ENCODE data around the gene CDC123.
A peak's percentile ranks its signal among the peaks of the same experiment; 100 is the strongest.
"Not testable (repeated sequence)": the region's sequence is repeated elsewhere in the genome, so short reads cannot be mapped to it uniquely, and the experiment has no call there.

The CDC123 gene

DNA sequence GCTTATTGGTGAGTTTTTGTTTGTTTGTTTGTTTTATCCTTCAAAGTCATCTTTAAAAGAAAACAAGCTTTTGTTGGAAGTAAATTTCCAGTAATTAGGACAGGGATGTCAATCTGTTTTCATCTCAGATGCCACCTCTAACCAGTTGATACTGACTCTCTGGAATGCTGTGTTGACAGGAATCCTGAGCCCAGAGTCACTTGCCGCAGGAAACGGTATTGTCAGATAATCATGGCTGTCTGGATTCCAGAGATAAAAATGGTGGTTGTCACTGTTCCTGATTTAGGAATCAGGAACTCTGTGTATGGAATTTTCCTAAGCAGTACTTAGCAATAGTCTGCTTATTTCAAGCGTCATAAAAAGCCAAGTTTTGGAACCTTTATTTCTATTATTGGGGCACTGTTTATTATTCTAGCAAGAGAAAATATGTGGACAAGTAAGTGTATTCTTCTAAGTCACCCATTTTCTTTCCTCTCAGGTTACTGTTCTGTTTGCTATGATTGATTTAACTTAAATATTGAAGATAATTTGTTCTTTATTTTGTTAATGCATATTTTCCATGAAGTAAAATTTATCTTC, 39.2 kb downstream of the CDC123 start:
- no peak for DNase-seq (ENCODE audit: low read depth)

DNA sequence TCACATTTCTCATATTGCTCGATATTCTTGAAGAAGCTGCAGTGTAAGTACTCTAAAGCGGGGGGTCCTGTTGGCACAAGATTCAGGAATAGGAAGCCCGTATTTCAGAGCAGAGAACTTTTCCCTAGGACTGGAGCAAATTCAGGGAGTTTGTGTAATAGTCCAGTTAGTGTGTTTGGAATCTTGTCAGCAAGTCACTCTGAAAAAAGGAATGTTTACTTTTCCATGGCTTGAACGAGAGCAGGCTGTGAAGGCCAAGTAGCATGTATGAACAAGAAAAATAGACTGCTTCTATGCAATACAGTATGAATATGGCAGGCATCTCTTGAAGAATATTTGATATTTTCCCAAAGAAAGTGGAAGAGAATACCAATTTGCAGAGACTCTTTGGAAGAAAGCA, 39.8 kb downstream of the CDC123 start:
- no peak for DNase-seq (ENCODE audit: low read depth)

DNA sequence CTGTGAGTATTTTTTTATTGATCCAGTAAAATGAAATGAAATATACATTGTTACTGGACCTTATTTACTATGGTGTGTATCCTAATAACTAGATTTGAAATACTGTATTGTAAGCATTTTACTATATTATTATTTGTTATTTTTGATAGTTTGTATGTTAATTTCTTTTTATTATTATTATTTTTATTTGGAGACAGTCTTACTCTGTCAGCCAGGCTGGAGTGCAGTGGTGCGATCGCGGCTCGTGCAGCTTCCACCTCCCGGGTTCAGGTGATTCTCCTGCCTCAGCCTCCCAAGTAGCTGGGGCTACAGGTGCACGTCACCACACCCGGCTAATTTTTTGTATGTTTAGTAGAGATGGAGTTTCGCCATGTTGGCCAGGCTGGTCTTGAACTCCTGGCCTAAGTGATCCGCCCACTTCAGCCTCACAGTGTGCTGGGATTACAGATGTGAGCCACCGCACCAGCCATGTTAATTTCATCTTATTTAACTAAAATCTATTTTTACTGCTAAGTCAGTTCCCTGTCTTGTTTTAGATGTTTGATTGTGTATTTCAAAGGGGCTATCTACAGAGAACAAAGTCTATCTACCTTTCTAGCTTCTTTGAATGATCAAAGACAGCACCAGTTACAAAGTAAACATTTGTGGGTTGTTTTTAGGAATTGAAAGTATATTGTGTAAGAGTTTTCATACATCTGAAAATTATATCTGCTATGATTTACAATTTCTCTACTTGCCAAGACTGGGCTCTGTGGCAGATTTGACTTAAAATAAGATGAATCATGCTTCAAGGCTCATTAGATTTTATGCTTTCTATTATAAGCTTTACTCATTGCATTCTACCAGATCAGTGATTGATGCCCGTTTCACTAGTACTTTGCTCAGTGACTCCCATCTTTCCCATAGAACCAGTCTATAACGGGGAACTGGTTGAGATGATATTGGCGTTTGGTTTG, 41.6 kb downstream of the CDC123 start:
- no peak for DNase-seq (ENCODE audit: low read depth)

DNA sequence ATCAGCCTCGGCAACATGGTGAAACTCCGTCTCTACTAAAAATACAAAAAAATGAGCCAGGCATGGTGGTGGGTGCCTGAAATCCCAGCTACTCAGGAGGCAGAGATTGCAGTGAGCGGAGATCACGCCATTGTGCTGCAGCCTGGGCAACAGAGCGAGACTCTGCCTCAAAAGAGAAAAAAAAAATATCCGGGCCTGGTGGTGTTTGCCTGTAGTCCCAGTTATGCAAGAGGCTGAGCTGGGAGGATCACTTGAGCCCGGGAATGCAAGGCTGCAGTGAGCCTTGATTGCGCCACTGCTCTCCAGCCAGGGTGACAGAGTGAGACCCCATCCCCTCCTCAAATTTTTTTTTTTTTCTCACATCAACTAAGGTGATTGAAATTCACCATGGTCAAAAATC, 42.8 kb downstream of the CDC123 start:
- no peak for DNase-seq (ENCODE audit: low read depth)

DNA sequence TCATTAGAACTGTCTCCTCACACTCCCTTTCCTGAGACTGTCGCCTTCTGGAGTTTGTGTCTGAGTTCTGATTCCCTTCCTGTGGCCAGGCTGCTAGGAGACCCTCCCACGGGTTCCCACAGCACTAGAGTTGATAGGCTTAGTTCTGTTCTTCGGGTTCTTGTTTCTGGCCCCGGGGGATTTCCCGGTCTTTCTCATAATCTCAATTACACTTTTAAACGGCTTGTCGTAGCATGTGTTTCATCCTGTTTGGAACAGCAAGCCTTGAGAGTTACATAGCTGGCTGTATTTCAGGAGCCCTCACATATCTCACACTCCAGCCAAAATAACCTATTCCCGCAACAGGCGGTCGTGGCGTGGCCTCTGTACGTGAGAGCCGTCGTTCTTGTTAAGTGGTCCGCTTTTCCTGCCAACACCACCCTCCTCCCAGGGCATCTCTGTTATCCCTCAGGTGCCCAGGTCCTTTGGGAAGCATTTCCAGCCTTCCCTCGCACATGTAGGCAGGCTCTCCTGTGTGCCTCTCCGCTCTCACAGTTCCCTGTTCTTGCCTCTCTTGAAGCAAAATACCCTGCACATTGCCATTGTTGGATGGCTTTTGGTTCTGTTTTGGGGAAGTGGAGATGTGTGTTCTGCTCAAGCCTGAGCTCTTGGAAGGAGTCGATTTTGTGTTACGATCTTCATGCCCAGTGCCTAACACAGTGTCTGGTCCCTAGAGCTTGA, 46.0 kb downstream of the CDC123 start:
- DNase-seq (ENCODE audit: low read depth): no peak

DNA sequence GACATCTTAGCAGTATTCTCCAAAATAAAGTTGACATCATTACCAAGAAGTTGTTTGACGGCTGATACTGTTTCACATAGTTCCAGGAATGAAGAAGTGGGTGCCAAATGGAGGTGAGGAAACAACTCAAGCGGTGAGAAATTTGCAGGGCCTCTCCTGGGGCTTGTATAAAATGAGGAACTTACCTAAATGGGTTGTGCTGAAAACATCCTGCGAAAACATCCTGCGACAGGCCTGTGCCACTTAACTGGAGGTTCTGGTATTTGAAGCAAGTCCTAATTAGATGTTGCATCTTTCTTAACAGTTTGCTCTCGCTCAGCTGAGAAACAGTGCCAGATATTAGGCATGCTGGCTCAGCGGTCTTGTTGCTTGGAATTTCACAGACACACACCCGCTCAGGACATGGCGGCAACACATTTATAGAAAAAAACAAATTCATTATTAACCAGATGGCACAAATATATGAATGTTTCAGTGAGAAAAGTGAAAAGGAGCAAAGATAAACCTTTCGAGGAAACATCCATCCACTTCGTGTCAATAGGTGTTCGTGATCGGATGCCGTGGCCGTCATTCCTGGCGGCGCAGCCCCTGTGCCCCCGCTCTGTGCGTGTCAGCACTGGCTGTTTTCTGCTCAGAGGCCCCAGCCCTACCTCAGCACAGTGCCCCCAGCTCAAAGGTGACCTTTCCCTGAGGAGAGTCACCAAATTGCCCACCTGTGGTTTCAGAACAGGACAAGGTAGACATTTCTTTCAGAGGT, 48.1 kb downstream of the CDC123 start:
- no peak for DNase-seq (ENCODE audit: low read depth)

DNA sequence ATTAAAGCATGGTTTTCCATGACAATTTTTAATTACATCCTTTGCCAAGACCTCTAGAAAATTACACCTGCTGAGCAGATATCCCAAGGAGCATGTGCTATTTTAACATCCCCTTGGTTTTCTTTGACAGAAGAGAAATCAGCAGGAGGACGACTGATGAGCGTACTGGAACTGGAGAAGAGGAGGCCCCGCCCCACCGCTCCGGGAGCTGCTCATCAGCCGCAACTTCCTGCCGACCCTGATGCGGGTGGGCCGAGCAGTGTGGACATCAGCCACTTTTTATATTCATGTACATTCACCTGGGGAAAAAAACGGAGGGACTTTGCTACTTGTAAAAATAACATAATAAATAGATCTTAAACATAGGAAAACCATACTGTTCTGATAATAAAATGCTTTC, 54.2 kb downstream of the CDC123 start:
- DNase-seq (ENCODE audit: low read depth): no peak

DNA sequence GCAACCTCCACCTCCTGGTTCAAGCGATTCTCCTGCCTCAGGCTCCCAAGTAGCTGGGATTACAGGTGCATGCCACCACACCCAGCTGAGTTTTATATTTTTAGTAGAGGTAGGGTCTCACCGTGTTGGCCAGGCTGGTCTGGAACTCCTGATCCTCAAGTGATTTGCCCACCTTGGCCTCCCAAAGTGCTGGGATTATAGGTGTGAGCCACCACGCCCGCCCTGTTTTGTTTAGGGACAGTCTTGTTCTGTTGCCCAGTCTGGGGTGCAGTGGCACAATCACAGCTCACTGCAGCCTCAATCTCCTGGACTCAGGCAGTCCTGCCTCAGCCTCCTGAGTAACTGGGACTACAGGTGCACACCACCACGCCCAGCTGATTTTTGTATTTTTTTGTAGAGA, 54.7 kb downstream of the CDC123 start:
- DNase-seq (ENCODE audit: low read depth): not testable (repeated sequence)

DNA sequence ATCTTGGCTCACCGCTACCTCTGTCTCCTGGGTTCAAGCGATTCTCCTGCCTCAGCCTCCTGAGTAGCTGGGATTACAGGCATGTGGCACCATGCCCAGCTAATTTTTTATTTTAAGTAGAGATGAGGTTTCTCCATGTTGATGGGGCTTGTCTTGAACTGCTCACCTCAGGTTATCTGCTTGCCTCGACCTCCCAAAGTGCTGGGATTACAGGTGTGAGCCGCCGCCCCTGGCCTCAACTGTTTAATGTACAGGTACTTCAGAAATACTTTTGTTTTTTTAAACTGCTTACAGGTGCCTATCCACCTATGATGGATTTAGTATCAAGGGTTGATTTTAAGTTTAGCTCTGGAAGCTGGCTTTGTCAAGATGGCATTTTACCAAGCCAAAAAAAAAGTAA, 55.6 kb downstream of the CDC123 start:
- no peak for DNase-seq (ENCODE audit: low read depth)

DNA sequence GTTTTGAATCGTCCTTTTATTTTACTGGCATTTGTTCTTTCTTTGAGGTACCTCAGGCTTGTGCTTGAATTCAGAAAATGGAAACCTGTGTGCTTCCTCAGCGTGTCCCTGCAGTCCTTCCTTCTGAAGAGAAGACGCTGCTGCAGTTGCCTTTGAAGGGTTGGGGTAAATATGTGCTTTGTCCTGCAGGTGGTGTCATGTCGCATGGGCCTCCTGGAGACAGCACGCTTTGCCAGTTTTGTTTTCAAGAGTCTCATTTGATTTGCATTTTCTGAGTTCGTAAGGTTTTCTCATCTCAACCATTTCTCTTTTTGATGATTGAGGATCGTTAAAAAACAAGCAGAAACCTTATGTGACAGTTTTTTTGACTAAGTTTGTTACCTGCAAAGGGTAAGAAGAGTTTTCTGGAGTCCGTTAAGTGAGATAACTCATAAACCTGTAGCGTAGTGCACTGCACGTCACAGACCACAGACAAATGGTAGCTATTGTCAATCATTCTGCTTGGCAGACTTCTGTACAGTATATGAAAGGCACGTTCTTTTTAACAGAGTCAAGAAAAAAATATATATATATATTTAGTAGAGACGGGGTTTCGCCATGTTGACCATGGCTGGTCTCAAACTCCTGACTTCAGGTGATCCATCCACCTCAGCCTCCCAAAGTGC, 57.0 kb downstream of the CDC123 start:
- DNase-seq (ENCODE audit: low read depth): no peak

DNA sequence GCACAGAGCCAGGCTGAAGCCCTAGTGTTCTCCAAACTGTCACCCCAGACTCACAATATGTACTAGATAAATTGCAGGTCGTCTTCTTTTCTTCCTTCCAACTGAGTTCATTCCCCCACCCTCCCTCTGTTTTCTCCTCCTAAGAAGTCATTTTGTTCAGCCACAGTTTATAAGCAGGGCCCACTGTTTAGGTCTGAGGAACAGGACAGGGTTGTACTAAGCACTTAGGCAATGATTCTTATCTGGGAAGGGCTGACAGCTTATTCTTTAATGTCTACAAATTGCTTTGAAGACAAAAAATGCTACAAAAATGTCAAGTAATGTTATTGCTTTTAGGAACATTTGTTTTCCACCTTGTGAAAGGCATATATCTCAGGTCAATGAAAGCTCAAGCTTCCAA, 59.1 kb downstream of the CDC123 start:
- no peak for DNase-seq (ENCODE audit: low read depth)

DNA sequence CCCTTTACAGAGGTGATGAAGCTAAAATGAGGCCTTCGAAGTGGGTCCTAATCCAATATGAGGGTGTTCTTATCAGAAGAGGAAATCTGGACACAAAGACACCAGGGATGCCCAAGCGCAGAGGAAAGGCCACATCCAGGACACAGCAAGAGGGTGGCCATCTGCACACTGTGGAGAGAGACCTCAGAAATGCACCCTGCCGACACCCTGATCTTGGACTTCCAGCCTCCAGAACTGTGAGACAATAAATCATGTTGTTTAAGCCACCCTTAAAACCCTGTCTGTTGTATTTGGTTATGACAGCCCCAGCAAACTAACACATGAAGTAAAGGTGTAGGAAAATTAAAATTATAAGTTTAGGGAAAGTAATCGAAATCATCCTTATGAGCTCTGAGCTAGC, 64.0 kb downstream of the CDC123 start:
- DNase-seq (ENCODE audit: low read depth): no peak

DNA sequence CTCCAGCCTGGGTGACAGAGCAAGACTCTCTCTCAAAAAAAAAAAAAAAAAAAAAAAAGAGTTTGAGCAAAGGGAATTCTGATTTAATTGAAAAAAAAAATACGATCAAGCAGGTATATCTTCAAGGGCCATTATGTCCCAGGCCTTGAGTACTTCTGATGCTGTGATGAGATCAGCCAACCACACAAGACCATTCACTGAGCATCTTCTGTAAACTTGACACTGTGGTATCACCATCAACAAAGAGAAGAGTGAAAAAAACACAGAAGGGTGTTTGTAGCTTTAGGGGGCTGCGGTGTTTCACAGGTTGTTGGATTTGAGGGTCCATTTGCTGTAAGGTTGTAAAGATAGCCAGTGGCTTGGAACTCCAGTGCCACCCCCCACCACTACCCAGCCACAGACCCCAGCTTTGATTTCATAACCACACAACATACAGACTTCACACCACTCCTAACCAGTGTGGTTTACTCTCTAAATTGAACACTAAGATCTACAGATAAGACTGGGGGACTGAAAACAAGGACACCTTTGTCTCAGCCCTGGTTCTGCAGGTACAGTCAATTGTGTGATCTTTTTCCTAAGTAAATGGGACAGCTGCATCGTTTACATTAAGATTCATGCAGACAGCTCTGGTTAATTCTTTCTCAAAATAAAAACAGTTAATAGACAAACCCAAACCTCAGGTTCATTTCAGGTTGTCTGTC, 66.4 kb downstream of the CDC123 start:
- DNase-seq (ENCODE audit: low read depth): no peak

DNA sequence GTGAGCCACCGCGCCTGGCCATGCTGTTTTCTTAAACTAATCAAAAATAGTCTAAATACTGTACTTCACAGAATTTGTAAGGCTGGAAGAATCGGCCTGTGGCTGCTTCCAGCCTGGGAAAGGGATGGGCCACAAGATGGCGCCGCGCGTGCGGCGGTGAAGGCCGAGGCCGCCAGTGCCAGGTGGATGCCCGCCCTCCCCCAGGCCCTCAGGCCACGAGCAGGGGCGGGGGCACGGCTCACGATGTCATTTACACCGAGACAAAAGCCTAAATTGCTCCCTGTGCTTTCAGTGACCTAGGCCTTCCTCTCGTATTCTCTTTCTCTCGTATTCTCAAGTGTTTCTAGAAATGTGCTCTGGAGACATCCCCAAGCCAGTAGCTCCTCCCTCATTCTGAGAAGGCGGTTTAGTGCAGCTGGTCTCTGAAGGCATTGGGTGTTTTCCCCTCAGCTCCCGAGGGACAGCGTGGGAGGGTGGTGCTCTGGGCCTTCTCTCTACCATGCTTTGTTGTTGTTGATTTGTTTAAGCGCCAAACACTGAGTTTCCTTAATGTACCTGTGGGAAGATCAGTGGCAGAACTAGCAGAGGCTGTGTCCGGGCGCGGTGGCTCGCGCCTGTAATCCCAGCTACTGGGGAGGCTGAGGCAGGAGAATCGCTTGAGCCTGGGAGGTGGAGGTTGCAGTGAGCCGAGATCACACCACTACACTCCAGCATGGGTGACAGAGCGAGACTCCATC, 68.4 kb downstream of the CDC123 start:
- peak; percentile 56 for DNase-seq (ENCODE audit: low read depth)

DNA sequence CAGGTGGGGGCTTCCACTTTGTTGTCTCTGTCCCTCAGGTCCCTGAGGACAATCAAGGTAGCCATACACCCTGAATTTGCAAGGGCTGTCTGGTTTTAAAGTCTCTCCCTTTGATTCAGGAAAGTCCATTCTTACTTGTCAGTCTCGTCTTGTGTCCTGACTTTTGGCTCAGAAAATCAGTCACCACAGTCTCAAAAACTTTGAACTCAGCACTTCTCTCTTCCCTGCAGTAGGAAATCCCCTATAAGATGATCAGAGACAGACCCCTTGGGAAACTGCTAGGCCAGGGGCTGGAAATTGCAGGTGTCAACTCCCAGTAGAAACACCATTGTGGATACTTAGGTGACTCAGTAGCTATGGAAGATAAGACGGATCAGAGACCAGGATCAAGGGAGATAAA, 73.1 kb downstream of the CDC123 start:
- DNase-seq (ENCODE audit: low read depth): no peak

DNA sequence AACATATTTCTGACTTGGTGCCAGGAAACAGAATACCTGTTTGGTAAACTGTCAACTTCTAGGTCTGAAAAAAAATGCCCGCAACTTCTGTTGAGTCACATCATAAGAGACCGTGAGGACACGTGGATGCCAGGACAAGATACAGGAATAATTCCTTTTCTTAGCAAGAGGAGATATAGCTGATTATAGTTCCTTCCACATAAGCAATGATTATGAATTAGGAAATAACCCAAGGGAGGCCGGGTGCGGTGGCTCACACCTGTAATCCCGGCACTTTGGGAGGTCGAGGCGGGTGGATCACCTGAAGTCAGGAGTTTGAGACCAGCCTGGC, 75.2 kb downstream of the CDC123 start:
- DNase-seq (ENCODE audit: low read depth): no peak

DNA sequence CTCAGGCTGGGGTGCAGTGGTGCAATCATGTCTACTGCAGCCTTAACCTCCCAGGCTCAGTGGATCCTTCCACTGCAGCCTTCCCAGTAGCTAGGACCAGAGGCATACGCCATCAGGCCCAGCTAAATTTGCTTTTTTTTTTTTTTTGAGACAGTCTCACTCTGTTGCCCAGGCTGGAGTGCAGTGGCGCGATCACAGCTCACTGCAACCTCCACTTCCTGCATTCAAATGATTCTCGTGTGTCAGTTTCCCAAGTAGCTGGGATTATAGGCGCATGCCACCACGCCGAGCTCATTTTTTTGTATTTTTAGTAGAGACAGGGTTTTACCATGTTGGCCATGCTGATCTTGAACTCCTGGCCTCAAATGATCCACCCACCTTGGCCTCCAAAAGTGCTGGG, 81.9 kb downstream of the CDC123 start:
- not testable (repeated sequence) for DNase-seq (ENCODE audit: low read depth)

DNA sequence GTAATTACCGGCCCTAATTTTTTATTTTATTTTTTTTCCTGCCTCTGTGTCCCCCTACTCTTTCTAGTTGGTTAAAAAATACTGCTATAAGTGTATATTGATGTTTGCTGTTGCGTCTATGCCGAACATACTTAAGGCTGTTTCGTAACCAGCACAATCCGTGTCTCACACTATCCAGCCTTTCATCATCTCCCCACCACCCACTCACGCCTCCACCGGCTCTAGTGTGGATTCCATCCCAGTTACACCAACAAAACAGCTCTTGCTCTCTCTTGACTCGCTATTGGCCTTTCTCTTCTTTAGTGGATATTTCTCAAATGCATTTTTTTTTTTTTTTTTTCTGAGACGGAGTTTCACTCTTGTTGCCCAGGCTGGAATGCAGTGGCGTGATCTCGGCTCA, 83.3 kb downstream of the CDC123 start:
- DNase-seq (ENCODE audit: low read depth): no peak

DNA sequence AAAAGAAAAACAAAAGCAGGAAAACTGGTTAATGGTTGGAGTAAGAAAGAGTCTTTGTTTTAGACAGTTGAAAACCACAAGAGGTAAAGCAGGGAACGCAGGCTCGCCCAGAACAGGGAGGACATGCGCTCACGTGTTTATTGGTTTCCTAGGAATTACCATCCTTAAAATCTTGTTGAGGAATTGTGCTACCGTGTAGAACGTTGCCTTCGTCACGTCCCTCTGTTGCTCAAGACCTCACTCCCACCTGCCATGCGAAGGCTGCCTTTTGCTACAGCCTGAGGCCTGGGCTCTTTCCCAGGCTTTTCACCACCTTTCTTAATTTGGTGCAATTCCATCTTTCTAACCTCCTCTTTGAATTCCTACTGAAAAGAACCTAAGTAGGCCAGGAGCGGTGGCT, 91.8 kb downstream of the CDC123 start:
- no peak for DNase-seq (ENCODE audit: low read depth)

DNA sequence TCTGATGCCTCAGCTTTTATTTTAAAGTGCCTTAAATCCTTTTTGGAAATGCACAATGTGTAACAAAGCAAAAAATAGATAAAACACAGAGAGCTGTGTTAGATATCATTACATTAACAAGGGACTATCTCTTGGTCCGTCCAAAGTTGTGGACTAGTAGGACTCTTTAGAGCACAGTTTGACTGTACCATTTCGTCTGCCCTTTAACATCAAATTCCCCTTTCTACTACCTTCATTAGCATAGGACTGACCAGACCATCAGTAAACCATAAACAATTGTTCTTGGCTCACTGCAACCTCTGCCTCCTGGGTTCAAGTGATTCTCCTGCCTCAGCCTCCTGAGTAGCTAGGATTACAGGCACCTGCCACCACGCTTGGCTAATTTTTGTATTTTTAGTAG, 101.8 kb downstream of the CDC123 start:
- not testable (repeated sequence) for DNase-seq (ENCODE audit: low read depth)
